Gastrocnemius medialis (tissue), 4 donors: ENCODE data around the gene OTUD5.

Source experiments
- CTCF ChIP-seq, 5 experiments: fragments of 450-650 bp in 3 of 5; fragments of 200-600 bp in 2 of 5; sonication (generic) in 2 of 5; IDR thresholded peaks in 4 of 5; conservative IDR thresholded peaks in 1 of 5; 1 replicate in 4 of 5; 2 replicates in 1 of 5; pipeline ENCODE4 v1.5.1; 2016 to 2019; ENCODE audit warnings: antibody characterized with exemption in 5 of 5, mild to moderate bottlenecking in 3 of 5, moderate library complexity in 3 of 5
- POLR2A ChIP-seq, 2 donors: fragments of 450-650 bp; IDR thresholded peaks; one replicate each; pipeline ENCODE4 v1.6.1; 2017; ENCODE audit warnings: antibody characterized with exemption in 2 of 2, mild to moderate bottlenecking in 2 of 2, moderate library complexity in 2 of 2

- no peak for TF ChIP-seq CTCF (IDR thresholded peaks at IDR 0.05 in 4 of 5, conservative IDR thresholded peaks at IDR 0.05 in 1 of 5)
- no peak for TF ChIP-seq POLR2A (IDR thresholded peaks at IDR 0.05)
Measured at GRCh38 chrX:48933757-48934156, 23.6 kb downstream of the OTUD5 start.
